HT-29 (cell line): Measurements from ENCODE around the gene STAT5A. TPM values are rescaled to one million over a fixed set of nuclear protein-coding genes. Genes with fewer than 3 reads are reported as not detected.
"Not testable (repeated sequence)": the region's sequence is repeated elsewhere in the genome, so short reads cannot be mapped to it uniquely, and the experiment has no call there.

Experiments used
- DNase-seq: peaks from one replicate; pipeline ENCODE4 v3.0.0-alpha.2; 2015; ENCODE audit warnings: low spot score
- total RNA-seq: library from RNA; depleted of rRNA; stranded (reverse); fragments of >200 nt; shearing (Covaris generic); gene quantifications from 2 replicates; pipeline ENCODE4 v1.2.3, GENCODE V29; 2014; rRNA removed

Gene STAT5A
- total RNA-seq = 11.3 and 11.7 TPM in 2 replicates

DNA sequence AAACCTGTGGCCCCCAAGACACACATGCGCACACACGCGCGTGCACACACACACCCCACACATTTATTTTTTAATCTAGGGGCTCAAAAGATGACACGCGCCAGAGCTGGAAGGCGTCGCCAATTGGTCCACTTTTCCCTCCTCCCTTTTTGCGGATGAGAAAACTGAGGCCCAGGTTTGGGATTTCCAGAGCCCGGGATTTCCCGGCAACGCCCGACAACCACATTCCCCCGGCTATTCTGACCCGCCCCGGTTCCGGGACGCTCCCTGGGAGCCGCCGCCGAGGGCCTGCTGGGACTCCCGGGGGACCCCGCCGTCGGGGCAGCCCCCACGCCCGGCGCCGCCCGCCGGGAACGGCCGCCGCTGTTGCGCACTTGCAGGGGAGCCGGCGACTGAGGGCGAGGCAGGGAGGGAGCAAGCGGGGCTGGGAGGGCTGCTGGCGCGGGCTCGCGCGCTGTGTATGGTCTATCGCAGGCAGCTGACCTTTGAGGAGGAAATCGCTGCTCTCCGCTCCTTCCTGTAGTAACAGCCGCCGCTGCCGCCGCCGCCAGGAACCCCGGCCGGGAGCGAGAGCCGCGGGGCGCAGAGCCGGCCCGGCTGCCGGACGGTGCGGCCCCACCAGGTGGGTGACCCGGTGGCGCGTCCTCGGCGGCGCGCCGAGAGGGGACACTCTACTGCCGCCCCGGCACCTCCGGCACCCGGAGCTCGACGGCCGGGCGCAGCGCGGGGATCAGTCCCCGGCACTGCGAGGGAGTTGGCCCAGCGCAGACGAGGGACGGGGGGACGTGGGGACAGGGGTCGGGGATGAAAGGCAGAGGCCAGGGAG is at the start of gene STAT5A:
STAT5A (plus strand) TSS at position 522 of the 826 bp plus-strand sequence. CDS start 914 bp downstream, outside the sequence.
- peak; percentile 58 for DNase-seq

DNA sequence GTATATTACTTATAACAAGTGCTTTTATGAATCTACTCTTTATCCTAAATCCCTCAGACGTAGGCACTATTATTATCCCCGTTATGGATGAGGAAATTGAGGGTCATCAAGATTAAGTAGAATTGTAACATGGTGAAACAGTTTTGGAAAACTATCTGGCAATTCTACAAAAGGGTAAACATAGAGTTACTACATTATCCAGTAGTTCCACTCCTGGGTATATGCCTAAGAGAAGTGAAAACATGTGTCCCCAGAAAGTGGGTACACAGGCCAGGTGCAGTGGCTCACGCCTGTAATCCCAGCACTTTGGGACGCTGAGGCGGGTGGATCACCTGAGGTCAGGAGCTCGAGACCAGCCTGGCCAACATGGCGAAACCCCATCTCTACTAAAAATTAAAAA is 48.7 kb upstream of the STAT5A start:
- not testable (repeated sequence) for DNase-seq

DNA sequence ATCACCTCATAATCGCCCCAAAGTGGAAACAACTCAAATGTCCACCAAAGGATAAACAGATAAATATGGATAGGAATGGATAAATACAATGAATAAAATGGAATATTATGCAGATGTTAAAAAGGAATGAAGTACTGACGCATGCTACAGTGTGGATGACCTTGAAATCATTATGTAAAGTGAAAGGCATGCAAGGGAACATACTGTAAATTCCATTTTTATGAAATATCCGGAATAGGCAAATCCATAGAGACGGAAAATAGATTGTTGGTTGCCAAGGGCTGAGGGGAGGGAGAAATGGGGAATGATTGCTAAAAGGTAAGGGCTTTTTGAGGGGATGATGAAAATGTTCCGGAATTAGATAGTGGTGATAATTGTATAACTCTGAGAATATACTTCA is 48.1 kb upstream of the STAT5A start:
- DNase-seq = no peak

- not testable (repeated sequence) for DNase-seq
Measured at GRCh38 chr17:42240863-42241262, 47.4 kb upstream of the STAT5A start.

GRCh38 chr17:42241871-42242270 is 46.4 kb upstream of the STAT5A start:
- DNase-seq = no peak

DNA sequence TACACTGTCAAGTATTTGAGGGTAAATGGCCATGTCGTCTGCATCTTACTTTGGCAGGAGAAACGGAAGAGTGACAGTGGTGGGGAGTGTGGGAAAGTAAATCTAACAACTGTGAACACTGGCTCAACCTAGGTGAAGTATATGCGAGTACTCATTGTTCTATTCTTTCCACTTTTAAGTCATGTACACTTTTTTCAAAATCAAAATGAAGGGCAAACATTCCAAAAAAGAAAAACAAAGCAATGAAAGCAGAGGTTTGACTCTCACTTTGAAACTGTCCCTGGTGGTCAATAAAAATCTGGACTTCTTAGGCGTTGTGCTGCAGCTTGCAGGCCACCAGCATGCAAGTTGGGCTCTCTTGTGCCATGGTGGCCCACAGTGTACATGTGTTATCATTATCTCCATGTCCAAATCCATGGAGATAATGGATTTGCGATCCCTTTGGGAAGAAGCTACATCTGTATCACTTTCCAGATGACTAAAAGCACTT is 44.8 kb upstream of the STAT5A start:
- DNase-seq = no peak

GRCh38 chr17:42244116-42244515 is 44.2 kb upstream of the STAT5A start:
- not testable (repeated sequence) for DNase-seq

GRCh38 chr17:42245183-42245582 is 43.1 kb upstream of the STAT5A start:
- not testable (repeated sequence) for DNase-seq

DNA sequence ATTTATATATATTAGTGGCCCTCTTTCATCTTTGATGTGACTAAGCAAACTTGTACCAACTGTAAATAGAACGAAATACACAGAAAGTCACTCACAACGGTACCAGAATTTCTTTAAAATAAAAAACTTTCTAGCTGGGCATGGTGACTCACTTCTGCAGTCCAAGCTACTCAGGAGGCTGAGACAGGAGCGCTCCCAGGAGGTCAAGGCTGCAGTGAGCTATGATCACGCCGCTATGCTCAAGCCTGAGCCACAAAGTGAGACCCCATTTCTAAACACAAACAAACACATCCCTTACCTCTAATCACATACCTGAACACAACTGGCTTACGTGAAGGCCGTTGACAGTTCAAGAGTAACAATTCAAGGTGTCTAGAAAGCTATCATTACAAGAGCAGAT is 41.8 kb upstream of the STAT5A start:
- DNase-seq = no peak

- no peak for DNase-seq
Measured at GRCh38 chr17:42247734-42248133, 40.6 kb upstream of the STAT5A start.

- no peak for DNase-seq
Measured at GRCh38 chr17:42248351-42249179, 39.7 kb upstream of the STAT5A start.

- no peak for DNase-seq
Measured at GRCh38 chr17:42249681-42250446, 38.4 kb upstream of the STAT5A start.

DNA sequence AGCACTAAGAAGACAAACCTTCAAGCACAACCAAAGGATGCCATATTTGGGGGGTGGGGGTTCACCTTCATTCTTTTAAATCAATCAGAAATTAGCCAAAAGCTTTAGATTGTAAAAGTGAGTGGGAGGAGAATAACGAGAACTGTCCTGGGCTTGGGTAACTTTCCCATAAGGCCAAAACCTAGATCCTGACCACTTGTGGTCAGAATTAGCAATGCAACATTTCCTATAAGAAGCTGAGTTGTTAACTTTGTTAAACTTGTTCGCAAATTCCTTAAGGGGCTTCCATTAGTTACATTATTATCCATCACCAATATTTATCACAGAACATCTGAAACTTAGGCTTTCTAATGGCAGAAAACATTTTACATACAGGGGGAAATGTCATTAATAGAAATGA is 37.2 kb upstream of the STAT5A start:
- DNase-seq = peak; percentile 33

DNA sequence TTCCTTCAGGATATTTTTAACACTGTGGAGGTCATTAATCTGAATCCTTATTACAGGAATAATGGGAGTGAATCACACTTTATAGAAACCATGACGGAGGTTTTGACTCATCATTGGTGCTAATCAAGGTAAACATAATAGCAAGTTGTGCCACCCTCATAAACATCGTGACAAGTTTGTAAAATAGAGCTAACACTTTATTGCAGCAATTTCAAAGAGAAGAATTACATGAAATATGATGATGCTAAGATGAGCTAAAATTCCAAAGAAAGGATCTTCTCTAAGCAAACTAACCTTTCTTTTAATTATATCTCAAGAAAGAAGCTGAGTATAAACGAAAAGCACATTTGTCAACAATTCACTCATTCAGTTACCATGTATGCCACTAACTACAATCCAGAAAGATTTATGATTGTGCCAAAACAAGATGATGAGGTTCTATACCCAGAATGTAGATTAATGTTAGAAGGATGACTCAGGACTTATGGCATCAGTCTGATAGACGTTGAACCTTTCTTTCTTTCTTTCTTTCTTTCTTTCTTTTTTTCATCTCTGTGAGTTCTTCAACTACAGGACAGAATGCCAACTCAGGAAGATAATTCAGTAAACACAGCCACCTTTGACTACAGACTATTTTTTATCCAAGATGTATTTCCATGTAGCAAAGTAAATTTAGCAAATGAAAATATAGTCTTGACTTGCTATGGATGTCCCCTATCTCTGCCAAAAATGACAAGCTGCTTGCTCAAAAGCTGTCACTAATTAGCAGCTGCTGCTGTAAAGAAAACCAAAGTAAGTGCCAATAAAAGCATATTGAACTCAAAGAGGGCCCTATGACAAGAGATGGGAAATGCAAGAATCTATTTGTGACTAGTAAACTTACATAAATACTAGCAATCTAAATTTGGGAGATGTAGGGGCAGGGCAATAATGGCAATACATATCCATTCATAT is 35.4 kb upstream of the STAT5A start:
- DNase-seq = no peak

DNA sequence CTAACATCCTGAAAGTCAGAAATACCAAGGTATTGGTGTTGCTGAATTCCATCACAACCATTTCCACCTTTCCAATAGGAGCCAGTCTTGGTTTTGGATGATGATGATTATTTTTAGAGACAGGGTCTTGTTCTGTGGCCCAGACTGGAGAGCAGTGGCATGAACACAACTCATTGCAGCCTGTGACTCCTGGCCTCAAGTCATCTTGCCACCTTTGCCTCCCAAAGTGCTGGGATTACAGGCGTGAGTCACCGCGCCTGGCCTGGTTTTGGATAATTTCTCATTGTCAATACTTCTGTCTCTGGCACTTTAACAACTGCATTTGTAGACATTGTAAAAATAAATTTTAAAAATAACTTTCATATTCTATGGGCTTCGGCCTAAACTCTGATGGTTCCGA is 34.7 kb upstream of the STAT5A start:
- no peak for DNase-seq

DNA sequence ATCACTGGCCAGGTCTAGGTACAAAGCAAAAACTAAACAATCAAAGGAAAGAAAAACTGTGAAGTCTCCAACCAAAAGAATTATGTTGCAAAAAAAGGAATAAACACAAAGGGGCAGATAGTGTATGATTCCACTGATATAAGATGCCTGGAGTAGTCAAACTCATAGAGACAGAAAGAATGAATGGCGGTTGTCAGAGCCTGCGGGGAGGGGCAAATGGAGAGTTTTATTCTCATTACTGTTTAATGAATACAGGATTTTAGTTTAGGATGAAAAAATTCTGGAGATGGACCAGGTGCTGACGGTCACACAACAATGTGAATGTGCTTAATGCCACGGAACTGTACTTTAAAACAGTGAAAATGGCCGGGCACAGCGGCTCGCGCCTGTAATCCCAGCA is 32.9 kb upstream of the STAT5A start:
- no peak for DNase-seq

DNA sequence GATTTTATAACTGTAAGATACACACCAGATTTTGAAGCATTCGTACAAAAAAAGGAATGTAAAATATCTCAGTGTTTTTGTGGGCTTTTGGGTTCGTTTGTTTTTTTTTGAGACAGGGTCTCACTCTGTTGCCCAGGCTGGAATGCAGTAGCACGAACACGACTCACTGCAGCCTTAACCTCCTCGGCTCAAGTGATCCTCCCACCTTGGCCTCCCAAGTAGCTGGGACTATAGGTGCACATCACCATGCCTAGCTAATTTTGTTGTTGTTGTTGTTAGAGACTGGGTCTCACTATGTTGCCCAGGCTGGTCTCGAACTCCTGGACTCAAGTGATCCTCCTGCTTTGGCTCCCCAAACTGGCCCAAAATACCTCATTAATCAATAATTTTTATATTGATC is 28.0 kb upstream of the STAT5A start:
- DNase-seq = no peak

GRCh38 chr17:42264366-42264765 is 23.9 kb upstream of the STAT5A start:
- not testable (repeated sequence) for DNase-seq

GRCh38 chr17:42266462-42266861 is 21.8 kb upstream of the STAT5A start:
- no peak for DNase-seq
